ENCODE results near the gene ZNF726. TPM values are rescaled to one million over a fixed set of nuclear protein-coding genes. Genes with fewer than 3 reads are reported as not detected.

The ZNF726 gene
- total RNA-seq, 1 experiment from 2014 or later = 0.11 TPM

- Histone ChIP-seq H2BK20ac (ENCODE audit: low read depth, low read length, poor library complexity, severe bottlenecking) (no peak overlapping the region), H3K18ac (ENCODE audit: insufficient read length, low read depth, low read length) (no peak overlapping the region), H3K23ac (ENCODE audit: insufficient read length, low read depth, low read length) (no peak overlapping the region), H3K27ac (ENCODE audit: insufficient read length, low read depth, low read length) (no peak overlapping the region), H2BK12ac (ENCODE audit: insufficient read length, low read depth, low read length) (no peak overlapping the region), H4K91ac (ENCODE audit: insufficient read length, low read depth, low read length) (no peak overlapping the region), H3K23me2 (ENCODE audit: insufficient read length, low read depth, low read length, poor library complexity, severe bottlenecking) (no peaks in the 10 kb centered on the region), H3K27me3 (ENCODE audit: insufficient read depth, low read length) (no peaks in the 10 kb centered on the region), H2AK5ac (ENCODE audit: insufficient read length, low read length) (no peak overlapping the region), H2AFZ (ENCODE audit: low read length) (no peak overlapping the region), H2BK120ac (ENCODE audit: low read depth, low read length, poor library complexity, severe bottlenecking) (no peak overlapping the region), H3K4me1 (ENCODE audit: insufficient read depth, low read length) (no peaks in the 10 kb centered on the region), H3K56ac (ENCODE audit: insufficient read length, low read depth, low read length) (no peak overlapping the region), H3K9me3 (ENCODE audit: control insufficient read depth, low read depth, low read length) (peaks cover 57% of the 10 kb centered on the region), H3K79me1 (ENCODE audit: insufficient read depth, low read depth, low read length, poor library complexity, severe bottlenecking) (no peaks in the 10 kb centered on the region), H2BK5ac (ENCODE audit: insufficient read length, low read length) (no peak overlapping the region), H4K20me1 (ENCODE audit: control insufficient read depth, insufficient read depth, insufficient read length) (no peaks in the 10 kb centered on the region), H3T11ph (ENCODE audit: low read length) (no peak overlapping the region), H3K4me2 (ENCODE audit: insufficient read depth, insufficient read length, low read length) (no peak overlapping the region), H4K5ac (ENCODE audit: insufficient read length, low read depth, low read length) (no peak overlapping the region), H2BK15ac (ENCODE audit: low read depth, low read length) (no peak overlapping the region), H3K4ac (ENCODE audit: low read depth, low read length) (no peak overlapping the region), H4K8ac (replicated peaks; ENCODE audit: insufficient read length, low read depth, low read length) (no peak overlapping the region), H3K14ac (ENCODE audit: insufficient read depth, low read length) (no peak overlapping the region), H3K9ac (ENCODE audit: extremely low read depth, insufficient read length, low read length) (no peak overlapping the region), H3K79me2 (ENCODE audit: insufficient read depth, low read length) (no peaks in the 10 kb centered on the region)
- peaks cover 2% of the 10 kb centered on the region; the same call in 1 of the 2 replicates for H3K27me3 Mint-ChIP-seq (ENCODE audit: low read depth)
- no peaks in the 10 kb centered on the region for H3K4me1 Mint-ChIP-seq
- no peak overlapping the region for H3K4me3 Mint-ChIP-seq
- no peak for TF ChIP-seq CTCF (conservative IDR thresholded peaks at IDR 0.05)
- no CpG with 5 or more reads among the region's 4 CpGs for WGBS (ENCODE audit: extremely low coverage, insufficient read length, low lambda C conversion rate)
- no peak for DNase-seq
- peaks cover 84% of the 10 kb centered on the region in 2 experiments for H3K9me3 Mint-ChIP-seq
- H3K36me3 Mint-ChIP-seq (ENCODE audit: insufficient read depth in 1 of 3, low read depth in 3 of 3) = peaks cover 37 to 67% (median 50%) of the 10 kb centered on the region in 3 experiments
- no peak overlapping the region for H3K27ac Mint-ChIP-seq
Observed at GRCh38 chr19:23867895-23868294, 46.8 kb upstream of the ZNF726 start.
